Measurements from ENCODE around the gene RAB27B.

DNA sequence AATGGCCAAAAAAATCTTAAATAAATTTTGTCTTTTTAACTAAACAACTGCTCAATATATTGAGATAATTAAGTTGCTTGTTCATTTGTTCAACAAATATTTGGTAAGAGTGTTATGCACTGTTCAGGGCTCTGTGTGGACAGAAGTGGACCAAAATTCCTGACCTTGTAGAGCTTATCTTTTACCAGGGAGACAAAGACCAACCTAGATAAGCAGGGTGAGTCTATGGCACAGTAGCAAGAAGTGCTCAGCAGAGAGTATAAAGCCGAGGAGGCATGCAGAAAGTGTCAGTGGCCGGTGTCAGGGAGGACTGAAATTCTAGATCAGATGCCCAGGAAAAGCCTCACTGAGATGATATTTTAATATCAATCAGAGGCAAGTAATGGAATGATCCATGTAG is 2.6 kb downstream of the RAB27B start:
- TF ChIP-seq, protein P1, sequence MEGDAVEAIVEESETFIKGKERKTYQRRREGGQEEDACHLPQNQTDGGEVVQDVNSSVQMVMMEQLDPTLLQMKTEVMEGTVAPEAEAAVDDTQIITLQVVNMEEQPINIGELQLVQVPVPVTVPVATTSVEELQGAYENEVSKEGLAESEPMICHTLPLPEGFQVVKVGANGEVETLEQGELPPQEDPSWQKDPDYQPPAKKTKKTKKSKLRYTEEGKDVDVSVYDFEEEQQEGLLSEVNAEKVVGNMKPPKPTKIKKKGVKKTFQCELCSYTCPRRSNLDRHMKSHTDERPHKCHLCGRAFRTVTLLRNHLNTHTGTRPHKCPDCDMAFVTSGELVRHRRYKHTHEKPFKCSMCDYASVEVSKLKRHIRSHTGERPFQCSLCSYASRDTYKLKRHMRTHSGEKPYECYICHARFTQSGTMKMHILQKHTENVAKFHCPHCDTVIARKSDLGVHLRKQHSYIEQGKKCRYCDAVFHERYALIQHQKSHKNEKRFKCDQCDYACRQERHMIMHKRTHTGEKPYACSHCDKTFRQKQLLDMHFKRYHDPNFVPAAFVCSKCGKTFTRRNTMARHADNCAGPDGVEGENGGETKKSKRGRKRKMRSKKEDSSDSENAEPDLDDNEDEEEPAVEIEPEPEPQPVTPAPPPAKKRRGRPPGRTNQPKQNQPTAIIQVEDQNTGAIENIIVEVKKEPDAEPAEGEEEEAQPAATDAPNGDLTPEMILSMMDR (conservative IDR thresholded peaks at IDR 0.05): no peak
- no peak for TF ChIP-seq ZFX (IDR thresholded peaks at IDR 0.05)

Data from C4-2B (cell line).